EH (cell line): ENCODE results near the gene PRDM7.
"Not testable (repeated sequence)": the region's sequence is repeated elsewhere in the genome, so short reads cannot be mapped to it uniquely, and the experiment has no call there.

Experiments used
- DNase-seq: peaks from one replicate; pipeline ENCODE4 v3.0.0-alpha.2; 2015; ENCODE audit warnings: low read depth

PRDM7 gene

GRCh38 chr16:90012991-90013745, 64.0 kb downstream of the PRDM7 start:
- DNase-seq: no peak

- DNase-seq: no peak
These were observed 65.1 kb downstream of the PRDM7 start for GRCh38 chr16:90011908-90012501.

DNA sequence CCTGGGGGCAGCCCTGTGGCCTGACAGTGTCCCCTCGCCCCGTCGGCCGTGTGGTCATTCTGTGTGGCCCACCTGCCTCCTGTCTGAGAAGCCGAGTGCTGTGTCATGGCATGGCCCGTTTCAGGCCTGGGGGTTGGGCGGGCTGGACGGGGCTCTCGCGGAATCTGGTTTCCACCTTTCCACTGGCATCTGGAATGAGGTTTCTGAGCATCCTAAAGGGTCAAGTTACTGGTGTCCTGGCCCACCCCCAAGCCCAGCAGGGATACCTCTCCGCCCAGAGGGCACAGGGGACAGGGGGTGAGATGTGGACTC, 65.7 kb downstream of the PRDM7 start:
- DNase-seq: no peak

- no peak for DNase-seq
These were observed 66.2 kb downstream of the PRDM7 start for GRCh38 chr16:90010676-90011507.

DNA sequence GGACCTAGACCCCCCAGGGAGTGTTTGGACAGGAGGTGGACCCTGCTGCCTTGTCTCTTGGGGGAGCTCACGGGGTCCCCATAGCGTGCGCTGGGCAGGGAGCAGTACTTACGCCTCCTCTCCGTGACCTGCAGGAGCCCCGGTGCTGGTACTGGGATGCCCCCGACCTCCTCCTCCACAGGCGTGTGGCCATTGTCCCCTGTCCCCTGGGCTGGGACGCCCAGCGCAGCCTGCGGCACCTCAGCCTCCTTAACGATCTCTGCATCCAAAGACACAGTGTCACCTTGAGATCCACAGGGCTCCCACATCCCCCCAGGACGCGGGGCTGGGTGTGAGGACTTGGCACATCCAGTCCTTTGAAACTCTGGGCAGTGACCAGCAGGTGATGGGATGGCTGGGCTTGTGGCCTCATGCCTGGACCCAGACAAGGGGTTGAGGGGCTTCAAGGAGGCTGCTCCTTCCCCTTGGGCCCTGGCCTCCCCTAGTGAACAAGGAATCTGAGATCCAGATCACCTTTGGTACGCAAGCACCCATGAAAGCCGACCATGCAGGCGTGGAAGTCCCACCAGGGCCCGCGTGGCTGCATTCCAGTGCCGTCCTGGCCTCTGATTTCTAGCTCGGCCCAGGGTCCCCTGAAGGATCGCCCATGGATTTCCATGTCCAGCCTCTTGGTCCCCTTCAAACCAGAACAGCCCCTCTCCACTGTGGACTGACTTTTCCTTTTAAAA, 67.8 kb downstream of the PRDM7 start:
- no peak for DNase-seq

DNA sequence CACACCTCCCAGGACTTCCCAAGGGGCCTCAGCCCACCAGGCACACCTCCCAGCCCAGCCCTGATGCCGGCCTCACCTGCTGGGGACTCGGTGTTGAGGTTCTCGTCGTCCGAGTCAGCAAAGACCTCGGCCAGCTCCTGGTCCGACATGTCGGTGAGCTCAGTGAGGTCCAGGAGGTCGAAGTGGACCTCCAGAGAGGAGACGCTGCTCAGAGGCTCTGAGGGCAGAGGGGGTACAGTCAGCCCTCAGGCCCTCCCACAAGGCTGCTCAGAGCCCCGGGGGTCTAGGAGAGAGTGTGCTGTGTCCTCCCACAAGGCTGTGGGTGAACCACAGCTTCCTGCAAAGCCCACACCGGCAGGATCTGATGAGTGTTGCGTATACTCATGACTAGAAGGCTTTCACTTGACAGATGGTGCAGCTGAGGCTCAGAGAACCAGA, 68.4 kb downstream of the PRDM7 start:
- DNase-seq: no peak

DNA sequence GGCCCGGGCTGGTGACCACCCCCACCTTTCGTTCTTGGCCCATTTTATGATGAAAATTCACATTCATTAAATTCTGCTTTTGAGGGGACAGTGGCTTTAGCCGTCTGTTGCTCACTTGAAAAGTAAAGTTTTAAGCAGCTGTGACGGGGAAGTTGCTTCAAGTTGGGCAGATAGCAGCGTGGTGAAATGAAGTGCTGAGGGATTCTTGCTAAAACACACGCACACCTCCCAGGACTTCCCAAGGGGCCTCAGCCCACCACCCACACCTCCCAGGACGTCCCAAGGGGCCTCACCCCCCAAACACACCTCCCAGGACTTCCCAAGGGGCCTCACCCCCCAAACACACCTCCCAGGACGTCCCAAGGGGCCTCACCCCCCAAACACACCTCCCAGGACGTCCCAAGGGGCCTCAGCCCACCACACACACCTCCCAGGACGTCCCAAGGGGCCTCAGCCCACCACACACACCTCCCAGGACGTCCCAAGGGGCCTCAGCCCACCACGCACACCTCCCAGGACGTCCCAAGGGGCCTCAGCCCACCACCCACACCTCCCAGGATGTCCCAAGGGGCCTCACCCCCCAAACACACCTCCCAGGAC, 69.4 kb downstream of the PRDM7 start:
- not testable (repeated sequence) for DNase-seq

DNA sequence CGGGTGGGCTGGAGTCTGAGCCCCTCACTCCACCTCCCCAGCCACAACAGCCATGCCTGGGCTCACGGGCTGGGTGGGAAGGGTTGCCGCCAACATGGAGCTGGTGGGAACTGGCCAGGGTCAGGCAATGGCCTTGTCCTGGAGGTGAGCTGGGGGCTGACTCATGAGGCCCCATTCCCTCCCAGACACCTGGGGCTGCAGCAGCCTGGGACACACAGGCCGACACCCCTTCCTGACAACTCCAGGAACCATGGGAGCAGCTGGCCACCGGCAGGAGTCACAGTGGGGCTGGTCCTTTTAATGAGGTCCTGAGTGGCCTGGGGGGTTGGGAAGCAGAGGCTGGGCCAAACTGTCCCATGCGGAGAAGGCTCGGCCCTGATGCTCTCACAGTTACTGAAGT, 70.1 kb downstream of the PRDM7 start:
- no peak for DNase-seq
